HG03066 (cell line): Measurements from ENCODE around the gene SRP9.
"Not testable (repeated sequence)": the region's sequence is repeated elsewhere in the genome, so short reads cannot be mapped to it uniquely, and the experiment has no call there.

Experiments used
- ATAC-seq: cut with Tn5 transposase; IDR thresholded peaks from one replicate; pipeline ENCODE4 v1.9.1; 2021; ENCODE audit warnings: low read depth; ENCODE audit not compliant: unreplicated experiment

Gene SRP9

GRCh38 chr1:225813214-225813964, 35.8 kb downstream of the SRP9 start:
- no peak for ATAC-seq

- ATAC-seq: no peak
Observed at GRCh38 chr1:225814381-225814780, 36.8 kb downstream of the SRP9 start.

- not testable (repeated sequence) for ATAC-seq
Observed at GRCh38 chr1:225815090-225815489, 37.5 kb downstream of the SRP9 start.

DNA sequence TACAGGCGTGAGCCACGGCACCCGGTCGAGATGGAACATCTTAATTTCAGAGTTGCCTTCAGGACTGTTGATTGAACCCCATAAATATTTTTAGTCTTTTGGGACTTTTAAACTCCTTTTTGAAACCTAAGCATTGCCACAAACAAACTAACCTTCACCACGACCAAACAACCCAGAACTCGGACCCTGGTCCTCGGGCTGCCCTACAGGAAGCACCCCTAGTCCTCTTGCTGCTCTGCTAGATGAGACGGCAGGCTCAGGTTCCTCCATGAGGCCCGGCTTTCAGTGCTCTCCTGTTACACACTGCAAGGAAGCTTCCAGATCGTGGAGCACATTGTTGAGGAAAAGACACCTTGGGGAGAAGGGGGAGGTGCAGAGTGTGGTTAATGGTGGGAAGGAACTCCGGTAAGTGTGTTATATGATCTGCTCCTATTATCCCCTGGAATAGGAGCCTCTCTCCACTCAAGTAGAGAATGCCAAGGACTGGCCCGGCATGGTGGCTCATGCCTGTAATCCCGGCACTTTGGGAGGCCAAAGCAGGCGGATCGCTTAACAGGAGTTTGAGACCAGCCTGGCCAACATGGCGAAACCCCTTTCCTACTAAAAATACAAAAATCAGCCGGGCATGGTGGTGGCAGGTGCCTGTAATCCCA, 38.0 kb downstream of the SRP9 start:
- ATAC-seq: no peak

DNA sequence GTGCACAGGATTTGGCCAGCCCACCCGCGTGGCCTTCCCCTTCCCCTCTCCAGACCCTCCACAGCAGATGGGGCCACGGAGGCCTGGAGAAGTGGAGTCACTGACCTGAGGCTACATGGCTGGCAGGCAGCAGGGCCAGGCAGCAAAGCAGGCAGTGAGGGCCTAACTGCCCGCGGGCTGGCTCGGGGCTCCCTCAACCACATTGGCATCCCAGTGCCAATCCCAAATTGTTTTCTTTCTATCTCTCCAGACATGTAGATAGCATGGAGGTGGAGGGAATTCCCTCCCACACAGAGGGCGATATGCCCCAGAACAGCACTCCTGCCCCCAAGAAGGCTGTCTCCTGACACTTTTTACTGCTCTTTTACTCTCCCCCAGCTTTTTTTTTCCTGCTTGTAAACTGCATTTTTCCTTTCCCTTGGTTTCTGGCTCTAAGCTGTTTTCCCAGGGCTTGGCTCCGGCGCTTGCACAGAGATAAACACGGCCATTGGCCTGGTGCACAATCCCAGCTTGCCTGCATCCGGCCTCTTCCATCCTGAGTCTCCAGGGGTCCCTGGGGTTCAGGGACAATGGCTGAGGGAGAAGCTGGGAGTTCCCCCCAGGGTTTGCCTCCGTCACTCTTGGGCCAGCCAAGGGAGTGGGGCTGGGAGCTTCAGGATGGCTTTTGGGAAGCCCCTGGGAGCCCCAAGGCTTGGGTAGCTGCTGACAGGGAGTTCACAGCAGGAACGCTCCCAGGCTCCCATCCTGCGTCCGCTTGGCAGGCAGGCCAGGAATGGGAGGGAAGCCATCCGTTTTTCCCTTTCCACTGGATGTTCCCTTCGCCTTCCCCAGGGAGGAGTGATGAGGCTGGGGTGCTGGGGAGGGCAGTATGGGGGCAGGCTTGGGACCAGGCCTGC, 39.3 kb downstream of the SRP9 start:
- ATAC-seq: no peak

DNA sequence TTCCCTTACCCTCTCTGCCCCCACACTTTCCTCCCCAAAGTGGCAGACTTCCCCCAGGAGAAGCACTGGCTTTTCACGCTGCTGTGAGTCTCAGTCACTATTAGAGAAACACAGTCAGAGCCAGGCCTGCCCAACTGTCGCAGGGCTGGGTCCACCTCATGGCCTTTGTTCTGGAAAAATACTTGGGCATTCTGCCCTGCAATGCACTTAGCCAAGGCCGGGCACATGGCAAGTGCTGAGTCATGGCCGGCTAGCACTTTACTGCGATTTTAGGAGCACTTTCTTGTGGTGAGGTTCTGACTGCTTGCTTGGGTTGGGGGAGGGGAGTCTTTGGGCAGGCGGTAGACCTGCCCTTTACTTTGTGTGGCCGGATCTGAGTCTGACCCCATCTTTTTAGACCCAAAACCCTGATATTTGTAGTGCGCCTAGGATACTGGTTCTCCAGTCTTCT, 40.0 kb downstream of the SRP9 start:
- no peak for ATAC-seq

DNA sequence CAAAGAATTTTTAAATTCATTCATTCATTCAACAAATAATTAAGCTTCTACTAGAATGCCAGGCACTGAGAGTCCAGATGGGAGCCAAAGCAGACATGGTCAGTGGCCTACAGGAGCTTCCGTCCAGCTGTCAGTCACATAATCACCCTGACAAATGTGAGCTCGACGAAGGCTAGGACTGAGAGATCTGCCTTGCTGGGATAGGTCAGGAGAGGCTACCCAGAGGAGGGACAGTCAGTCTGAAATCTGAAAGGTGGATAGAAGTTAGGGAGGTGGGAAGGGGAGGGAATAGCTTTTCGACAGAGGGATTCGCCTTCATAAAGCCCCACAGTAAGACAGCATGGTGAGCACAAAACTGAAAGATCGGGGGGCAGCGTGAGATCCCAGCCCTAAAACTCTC, 40.6 kb downstream of the SRP9 start:
- no peak for ATAC-seq

GRCh38 chr1:225819346-225820192, 41.9 kb downstream of the SRP9 start:
- ATAC-seq: no peak

- no peak for ATAC-seq
Observed at GRCh38 chr1:225820522-225821120, 43.0 kb downstream of the SRP9 start.

- no peak for ATAC-seq
Observed at GRCh38 chr1:225822655-225823403, 45.2 kb downstream of the SRP9 start.

DNA sequence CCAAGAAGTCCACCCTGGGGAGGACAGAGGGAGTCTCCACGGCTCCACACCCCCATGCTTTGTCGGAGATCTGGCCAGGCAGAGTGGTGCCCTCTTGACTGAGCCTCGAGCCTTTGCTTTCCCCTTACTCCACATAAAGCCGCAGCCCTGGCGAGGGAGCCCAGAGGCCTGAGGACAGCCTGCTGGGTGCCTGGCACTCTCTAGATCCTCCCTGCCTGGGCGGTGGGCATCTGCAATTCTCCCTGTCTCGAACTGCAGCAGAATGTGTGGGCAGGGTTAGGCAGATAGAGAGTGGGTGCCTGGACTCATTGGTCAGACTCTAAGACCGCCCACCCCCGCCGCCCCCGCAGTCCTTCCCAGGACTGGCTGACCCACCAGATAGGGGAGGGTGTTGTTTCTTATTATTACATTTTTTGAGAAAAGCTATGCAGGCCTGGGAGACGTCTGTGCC, 46.2 kb downstream of the SRP9 start:
- no peak for ATAC-seq

- no peak for ATAC-seq
Observed at GRCh38 chr1:225824533-225824941, 46.9 kb downstream of the SRP9 start.

GRCh38 chr1:225825078-225825477, 47.5 kb downstream of the SRP9 start:
- no peak for ATAC-seq

DNA sequence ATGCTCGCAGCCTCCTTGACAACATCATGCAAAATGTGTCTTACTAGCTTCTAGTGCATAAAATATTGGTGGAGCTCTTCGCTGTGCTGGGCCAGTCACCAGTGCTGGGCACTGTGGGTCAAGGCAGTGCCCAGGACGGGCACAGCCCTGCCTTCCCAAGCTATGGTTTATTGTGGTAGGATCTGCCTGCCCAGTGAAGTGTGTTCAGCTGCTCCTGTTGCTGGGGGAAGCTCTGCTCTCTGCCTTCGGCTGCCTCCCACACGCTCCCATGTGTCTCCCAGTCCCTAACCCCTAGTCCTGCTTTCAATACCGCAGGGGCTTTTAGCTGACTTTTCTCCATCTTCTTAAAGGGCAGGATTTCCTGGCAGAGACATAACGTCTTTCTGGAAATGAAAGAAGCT, 48.0 kb downstream of the SRP9 start:
- no peak for ATAC-seq

- no peak for ATAC-seq
Observed at GRCh38 chr1:225827076-225827475, 49.5 kb downstream of the SRP9 start.

DNA sequence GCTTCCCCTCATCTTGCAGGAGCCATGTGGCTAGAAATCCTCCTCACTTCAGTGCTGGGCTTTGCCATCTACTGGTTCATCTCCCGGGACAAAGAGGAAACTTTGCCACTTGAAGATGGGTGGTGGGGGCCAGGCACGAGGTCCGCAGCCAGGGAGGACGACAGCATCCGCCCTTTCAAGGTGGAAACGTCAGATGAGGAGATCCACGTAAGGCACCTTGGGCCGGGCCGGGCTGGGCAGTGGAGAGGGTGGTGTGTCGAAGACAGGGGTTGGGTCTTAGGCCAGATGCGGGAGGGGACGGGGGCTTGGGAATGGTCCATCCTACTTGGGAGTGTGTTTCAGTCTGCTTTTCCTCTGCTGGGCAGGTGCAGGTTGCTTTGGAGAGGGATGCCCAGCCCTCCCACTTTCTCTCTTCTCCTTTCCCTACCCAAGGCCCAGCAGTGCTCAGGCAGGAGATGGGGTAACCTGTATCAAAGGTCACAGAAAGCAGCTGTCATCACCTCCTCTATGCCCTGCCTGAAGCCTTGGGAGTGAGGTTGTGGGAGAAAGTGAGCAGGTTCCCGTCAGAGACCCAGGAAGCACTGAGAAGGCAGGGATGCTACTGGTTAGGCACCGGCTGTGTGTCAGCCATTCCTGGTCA, 51.2 kb downstream of the SRP9 start:
- no peak for ATAC-seq

DNA sequence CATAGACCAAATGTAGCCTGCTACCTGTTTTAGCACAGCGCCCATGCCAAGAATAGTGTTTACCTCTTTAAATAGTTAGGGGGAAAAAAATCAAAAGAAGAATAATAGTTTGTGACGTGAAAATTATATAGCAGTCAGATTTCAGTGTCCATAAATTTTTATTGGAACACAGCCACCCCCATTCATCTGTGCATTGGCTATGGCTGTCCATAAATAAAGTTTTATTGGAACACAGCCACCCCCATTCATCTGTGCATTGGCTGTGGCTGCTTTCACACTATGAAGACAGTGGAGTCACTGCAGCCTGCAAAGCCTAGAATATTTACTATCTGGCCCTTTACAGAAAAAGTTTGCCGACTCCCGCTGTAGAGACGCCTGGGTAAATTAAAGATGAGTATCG, 53.2 kb downstream of the SRP9 start:
- ATAC-seq: no peak

DNA sequence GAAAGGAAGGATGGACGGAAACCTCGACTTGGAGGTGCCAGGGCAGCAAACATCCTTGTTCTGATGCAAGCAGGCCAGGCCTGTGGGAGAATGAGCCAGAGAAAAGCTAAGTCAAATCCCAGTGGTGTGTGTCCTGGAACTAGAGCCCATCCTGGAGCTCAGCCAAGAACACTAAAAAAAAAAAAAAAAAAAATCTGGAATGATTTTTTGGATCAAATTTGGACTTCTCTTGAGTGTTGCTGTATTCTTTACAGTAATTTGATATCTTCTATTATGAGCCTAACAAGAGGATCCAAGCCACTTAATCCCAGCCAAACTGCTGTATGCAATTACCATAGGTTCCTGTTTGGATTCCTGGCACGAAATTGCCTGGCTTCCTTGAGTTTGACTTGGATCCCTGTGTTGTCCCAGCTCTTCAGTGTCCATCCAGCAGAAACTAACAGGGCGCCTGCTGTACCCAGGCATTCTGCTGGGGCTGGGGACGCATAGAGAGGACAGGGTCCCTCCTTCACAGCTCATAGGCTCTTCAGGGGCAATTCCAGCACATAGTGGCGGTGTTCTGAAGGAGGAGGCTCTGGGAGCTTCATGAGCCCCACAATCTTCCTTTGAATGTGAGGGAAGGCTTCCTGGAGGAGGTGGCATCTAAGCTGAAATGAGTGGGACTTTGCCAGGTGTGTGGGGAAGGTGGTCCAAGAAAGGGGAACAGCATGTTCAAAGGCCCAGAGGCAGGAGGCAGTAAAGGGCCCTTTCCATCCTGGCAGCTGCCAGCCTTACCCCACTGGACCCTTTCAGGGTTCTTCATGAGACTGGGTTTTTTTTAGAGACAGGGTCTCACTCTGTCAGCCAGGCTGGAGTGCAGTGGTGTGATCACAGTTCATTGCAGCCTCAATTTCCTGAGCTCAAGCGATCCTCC, 57.0 kb downstream of the SRP9 start:
- ATAC-seq: no peak
